GM06990 (cell line): ENCODE measurements around the gene RGL4.
"Not testable (repeated sequence)": the region's sequence is repeated elsewhere in the genome, so short reads cannot be mapped to it uniquely, and the experiment has no call there.

Experiments
- DNase-seq: peaks from one replicate; pipeline ENCODE4 v3.0.0-alpha.2; 2011; ENCODE audit not compliant: insufficient read length; ENCODE audit errors: extremely low read depth
- H3K27me3 ChIP-seq: replicated peaks from 2 replicates; pipeline ENCODE4 v1.6.0; 2011; ENCODE audit warnings: low read length; ENCODE audit not compliant: control insufficient read depth, insufficient read depth
- H3K36me3 ChIP-seq: 2 replicates; pipeline ENCODE4 v1.5.1; 2011; ENCODE audit warnings: low read length; ENCODE audit not compliant: control insufficient read depth, insufficient read depth
- H3K4me3 ChIP-seq: replicated peaks from 2 replicates; pipeline ENCODE4 v1.5.1; 2011; ENCODE audit warnings: low read depth, mild to moderate bottlenecking, control low read depth, low read length
- TF ChIP-seq, protein P1 (sequence below): IDR thresholded peaks from 2 replicates; pipeline ENCODE4 v1.5.1; 2011; ENCODE audit warnings: low read length, control low read depth, mild to moderate bottlenecking, inconsistent platforms; ENCODE audit not compliant: insufficient read depth, poor library complexity, severe bottlenecking

The RGL4 gene

DNA sequence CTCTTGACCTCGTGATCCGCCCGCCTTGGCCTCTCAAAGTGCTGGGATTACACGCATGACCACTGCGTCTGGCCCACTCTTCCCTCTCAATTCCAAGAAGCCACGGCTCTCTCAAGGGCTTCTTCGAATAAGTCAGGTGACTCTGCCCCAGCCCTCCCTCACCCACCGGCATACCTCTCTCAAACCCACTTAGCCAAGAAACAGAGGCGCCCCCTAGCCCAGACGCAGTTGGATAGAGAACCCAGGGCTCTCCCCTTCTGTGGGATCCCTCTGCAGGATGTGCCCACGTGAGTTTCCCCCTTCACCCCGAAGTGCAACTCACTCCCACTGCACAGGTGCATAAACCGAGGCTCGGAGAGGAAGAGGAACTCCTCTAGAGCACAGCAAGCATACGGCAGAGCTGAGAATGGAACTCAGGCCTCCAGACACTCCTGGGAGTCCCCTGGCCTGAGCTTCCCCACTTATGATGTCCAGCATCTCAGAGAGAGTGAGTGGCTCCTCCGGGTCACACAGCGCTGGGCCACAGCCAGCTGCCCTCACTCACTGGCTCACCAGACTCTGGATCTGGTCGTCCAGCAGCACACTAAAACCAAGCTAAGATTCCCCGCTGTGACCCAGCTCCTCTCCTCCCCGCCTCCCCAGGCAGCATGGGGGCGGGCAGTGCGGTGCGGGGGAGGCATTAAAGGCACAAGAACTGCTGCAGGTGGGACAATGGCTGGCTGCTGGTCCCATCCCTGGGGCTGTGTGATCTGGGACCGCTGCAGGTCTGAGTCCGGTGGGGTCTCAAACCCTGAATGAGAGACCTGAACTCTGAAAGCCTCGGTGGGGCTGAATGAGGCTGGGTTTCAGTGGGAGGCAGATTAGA, 16.8 kb upstream of the RGL4 start:
- H3K36me3 ChIP-seq: no peaks in the 10 kb centered on the region
- no peaks in the 10 kb centered on the region for H3K27me3 ChIP-seq
- no peak overlapping the region for H3K4me3 ChIP-seq
- TF ChIP-seq, protein P1, sequence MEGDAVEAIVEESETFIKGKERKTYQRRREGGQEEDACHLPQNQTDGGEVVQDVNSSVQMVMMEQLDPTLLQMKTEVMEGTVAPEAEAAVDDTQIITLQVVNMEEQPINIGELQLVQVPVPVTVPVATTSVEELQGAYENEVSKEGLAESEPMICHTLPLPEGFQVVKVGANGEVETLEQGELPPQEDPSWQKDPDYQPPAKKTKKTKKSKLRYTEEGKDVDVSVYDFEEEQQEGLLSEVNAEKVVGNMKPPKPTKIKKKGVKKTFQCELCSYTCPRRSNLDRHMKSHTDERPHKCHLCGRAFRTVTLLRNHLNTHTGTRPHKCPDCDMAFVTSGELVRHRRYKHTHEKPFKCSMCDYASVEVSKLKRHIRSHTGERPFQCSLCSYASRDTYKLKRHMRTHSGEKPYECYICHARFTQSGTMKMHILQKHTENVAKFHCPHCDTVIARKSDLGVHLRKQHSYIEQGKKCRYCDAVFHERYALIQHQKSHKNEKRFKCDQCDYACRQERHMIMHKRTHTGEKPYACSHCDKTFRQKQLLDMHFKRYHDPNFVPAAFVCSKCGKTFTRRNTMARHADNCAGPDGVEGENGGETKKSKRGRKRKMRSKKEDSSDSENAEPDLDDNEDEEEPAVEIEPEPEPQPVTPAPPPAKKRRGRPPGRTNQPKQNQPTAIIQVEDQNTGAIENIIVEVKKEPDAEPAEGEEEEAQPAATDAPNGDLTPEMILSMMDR: no peak
- DNase-seq: no peak

DNA sequence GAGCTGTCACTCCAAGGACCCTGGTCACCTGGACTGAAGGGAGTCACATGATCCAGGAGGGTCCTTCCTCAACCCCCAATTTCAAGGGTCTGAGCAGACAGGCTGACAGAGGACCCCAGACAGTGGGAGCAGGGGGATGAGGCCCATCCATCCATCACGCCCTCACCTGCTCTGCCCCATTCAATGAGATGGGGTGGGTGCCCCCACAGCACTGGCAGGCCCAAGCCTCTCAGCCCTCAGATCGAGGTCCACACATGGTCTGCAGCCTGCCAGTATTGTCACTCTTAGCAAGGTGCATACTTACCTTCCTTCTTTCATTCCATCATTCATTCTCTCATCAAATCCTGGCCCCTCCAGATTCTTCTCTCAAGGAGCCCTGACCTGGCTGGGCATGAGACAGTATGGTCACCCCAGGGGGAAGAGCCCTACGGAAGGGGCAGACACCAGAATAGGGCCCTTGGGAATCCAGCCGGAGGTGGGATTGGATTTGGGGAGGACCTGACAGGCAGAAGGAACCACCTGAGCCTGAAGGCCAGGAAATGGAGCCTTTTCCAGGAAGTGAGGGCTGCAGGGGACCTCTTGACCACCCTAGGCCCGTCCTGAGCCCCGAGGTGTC, 15.8 kb upstream of the RGL4 start:
- H3K4me3 ChIP-seq, H3K27me3 ChIP-seq, DNase-seq, H3K36me3 ChIP-seq: not testable (repeated sequence)

DNA sequence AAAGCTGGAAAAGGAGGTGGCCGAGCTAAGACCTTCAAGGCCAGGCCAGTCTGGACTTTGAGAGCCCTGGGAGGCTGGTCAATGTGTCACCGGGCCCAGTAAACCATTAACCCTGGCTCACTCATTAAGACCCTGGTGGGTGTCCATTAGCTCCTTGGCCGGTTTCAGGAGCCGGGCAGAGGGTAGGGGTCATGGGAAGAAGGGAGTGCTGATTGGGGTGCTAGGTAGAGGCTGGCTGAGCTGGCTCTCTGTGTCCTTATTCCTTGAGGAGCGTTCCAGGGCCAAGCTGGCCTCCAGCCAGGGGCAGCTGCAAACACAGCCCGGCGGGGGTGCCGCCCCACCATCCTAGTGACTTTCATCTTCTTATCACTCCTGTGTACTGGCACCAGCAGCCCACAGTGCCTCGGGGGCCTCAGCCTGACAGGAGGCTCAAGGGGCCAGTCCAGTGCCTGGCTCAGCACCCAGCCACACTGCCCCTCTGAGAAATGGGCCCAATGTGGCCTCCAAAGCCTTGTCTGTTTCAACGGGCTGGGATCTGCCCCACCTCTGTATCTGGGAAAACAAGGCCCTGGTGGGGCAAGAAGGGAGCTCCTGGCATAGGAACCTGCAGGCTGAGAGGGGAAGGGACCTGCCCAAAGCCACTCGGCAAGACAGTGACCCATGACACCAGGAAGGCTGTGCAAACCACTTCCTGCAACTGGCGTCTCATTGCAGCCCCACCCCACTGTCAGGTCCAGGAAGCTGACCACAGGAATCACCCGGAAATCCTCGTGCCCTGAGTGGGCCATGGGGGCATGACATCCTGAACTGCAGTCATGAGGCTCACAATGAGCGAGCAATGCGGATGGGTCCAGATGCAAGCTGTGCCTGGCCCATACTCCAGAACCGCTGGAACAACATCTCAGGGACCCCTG, 15.1 kb upstream of the RGL4 start:
- H3K4me3 ChIP-seq: no peak overlapping the region
- no peak for DNase-seq
- H3K27me3 ChIP-seq: no peaks in the 10 kb centered on the region
- peaks cover 2% of the 10 kb centered on the region; the same call in 1 of the 2 replicates for H3K36me3 ChIP-seq
- TF ChIP-seq, protein P1: no peak

DNA sequence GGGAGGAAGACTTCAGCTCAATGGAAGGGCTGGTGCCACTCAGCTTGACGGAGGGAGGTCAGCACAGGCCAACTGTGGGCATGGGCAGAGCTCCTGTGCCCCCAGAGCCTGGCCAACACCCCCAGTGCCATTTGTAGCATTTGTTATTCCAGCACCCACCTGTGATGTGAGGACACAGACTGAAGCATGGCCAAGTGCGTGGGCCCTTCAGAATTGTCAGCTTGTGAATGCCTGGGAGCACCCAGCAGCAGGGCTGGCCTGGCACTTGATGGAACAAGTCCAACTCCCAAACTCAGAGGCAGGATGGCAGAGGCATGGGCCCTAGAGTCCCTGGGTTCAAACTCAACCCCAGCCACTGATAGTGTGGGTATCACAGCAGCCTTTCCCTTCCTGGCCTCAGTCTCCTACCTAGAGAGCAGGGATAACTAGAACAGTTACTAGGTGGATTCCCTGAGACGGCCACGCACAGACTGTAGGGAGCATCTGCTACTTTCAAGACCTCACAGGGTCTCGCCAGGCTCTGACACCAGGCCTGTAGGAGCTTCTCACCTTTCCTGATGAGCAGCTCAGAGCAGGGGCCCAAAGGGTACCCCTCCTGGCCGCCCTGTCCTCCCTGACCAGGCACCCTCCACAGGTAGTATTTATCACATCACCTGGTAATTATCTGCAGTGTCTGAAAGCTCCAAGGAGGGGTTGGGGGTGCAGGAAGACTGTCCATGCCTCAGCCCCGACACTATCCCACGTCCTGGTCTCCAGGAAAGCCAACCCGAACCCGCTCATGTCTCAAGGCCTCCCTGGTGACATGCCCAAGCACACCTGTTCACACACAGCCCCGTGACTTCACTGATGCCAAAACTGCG, 13.7 kb upstream of the RGL4 start:
- DNase-seq, H3K36me3 ChIP-seq, H3K27me3 ChIP-seq, H3K4me3 ChIP-seq: not testable (repeated sequence)

DNA sequence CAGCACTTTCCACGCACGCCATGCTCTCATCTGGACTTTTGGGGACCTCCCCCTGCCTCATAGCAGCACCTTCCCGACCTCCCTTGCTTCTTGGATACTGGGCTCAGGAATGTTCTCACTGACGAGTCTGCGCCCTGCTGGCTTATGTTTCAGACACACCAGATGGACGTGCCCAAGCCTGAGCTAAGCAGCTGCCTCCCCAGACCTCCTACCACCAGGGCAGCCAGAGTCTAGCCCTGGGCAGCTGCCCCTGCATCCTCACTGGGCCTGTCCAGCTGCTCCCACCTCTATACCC, 13.2 kb upstream of the RGL4 start:
- TF ChIP-seq, protein P1: no peak
- no peaks in the 10 kb centered on the region for H3K27me3 ChIP-seq
- no peak overlapping the region for H3K4me3 ChIP-seq
- DNase-seq: no peak
- H3K36me3 ChIP-seq: peaks cover 2% of the 10 kb centered on the region; the same call in 1 of the 2 replicates

DNA sequence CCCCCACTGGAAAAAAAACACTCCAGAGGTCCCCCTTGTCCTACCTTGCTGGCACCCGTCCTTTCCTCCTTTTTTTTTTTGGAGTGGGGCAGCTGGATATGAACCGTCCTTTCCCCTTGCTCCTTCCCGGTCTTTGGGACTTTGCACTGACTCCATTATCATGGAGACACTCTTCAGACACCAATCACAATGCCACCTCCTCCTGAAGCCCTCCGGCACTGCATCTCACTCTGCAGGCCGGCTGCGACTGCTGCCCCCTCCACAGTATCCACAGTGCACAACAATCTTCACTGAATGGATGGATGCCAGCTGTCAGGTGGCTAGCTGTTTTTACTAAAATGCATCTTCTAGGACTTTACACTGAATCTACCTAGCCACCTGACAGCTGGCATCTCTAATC, 12.7 kb upstream of the RGL4 start:
- Histone ChIP-seq H3K4me3 (no peak overlapping the region), H3K36me3 (peaks cover 2% of the 10 kb centered on the region; the same call in 1 of the 2 replicates), H3K27me3 (no peaks in the 10 kb centered on the region)
- TF ChIP-seq, protein P1: no peak
- DNase-seq: no peak
